BE2C (cell line): ENCODE data around the gene NEMF.
"Not testable (repeated sequence)": the region's sequence is repeated elsewhere in the genome, so short reads cannot be mapped to it uniquely, and the experiment has no call there.

Source experiments
- DNase-seq: peaks from one replicate; pipeline ENCODE4 v3.0.0-alpha.2; 2020
- H3K27me3 ChIP-seq: fragments of 250-450 bp; sonication (Bioruptor Pico); 2 replicates; pipeline ENCODE4 v1.5.1; 2020; ENCODE audit warnings: mild to moderate bottlenecking
- H3K36me3 ChIP-seq: fragments of 250-450 bp; sonication (Bioruptor Pico); 2 replicates; pipeline ENCODE4 v1.5.1; 2020; ENCODE audit warnings: mild to moderate bottlenecking
- H3K4me1 ChIP-seq: fragments of 250-450 bp; sonication (Bioruptor Pico); 2 replicates; pipeline ENCODE4 v1.5.1; 2020
- H3K4me3 ChIP-seq: 2 replicates; pipeline ENCODE4 v1.5.1; 2011; ENCODE audit warnings: low read depth, low read length
- H3K9me3 ChIP-seq: fragments of 250-450 bp; sonication (Bioruptor Pico); 2 replicates; pipeline ENCODE4 v1.5.1; 2020
- TF ChIP-seq, protein P1 (sequence below): IDR thresholded peaks from 2 replicates; pipeline ENCODE4 v1.5.1; 2012; ENCODE audit warnings: mild to moderate bottlenecking, low read depth, low read length

The NEMF gene

DNA sequence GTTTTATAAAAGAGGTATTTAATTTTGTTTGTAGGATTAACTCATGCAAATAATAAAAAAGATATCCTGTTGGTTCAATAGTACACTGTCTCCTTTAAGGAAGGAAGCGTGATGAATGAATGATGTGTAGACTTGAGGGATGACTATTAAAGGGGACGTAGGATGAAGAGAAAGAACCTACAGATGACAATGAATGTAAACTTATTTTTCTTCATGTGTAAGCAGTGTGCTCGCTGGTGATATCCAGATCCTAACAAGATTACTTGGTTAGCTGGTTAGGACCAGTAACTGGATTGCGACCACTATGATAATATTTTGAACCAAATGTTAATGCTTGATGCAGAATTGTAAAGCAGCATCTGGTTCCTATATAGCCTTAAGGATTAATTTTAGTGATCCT, 42.9 kb upstream of the NEMF start:
- Histone ChIP-seq H3K4me3 (peak overlapping the region; percentile 88), H3K27me3 (no peaks in the 10 kb centered on the region), H3K36me3 (peaks cover 14% of the 10 kb centered on the region), H3K4me1 (peaks cover 4% of the 10 kb centered on the region; the same call in 1 of the 2 replicates), H3K9me3 (no peaks in the 10 kb centered on the region)
- no peak for DNase-seq
- TF ChIP-seq, protein P1, sequence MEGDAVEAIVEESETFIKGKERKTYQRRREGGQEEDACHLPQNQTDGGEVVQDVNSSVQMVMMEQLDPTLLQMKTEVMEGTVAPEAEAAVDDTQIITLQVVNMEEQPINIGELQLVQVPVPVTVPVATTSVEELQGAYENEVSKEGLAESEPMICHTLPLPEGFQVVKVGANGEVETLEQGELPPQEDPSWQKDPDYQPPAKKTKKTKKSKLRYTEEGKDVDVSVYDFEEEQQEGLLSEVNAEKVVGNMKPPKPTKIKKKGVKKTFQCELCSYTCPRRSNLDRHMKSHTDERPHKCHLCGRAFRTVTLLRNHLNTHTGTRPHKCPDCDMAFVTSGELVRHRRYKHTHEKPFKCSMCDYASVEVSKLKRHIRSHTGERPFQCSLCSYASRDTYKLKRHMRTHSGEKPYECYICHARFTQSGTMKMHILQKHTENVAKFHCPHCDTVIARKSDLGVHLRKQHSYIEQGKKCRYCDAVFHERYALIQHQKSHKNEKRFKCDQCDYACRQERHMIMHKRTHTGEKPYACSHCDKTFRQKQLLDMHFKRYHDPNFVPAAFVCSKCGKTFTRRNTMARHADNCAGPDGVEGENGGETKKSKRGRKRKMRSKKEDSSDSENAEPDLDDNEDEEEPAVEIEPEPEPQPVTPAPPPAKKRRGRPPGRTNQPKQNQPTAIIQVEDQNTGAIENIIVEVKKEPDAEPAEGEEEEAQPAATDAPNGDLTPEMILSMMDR, result no peak

DNA sequence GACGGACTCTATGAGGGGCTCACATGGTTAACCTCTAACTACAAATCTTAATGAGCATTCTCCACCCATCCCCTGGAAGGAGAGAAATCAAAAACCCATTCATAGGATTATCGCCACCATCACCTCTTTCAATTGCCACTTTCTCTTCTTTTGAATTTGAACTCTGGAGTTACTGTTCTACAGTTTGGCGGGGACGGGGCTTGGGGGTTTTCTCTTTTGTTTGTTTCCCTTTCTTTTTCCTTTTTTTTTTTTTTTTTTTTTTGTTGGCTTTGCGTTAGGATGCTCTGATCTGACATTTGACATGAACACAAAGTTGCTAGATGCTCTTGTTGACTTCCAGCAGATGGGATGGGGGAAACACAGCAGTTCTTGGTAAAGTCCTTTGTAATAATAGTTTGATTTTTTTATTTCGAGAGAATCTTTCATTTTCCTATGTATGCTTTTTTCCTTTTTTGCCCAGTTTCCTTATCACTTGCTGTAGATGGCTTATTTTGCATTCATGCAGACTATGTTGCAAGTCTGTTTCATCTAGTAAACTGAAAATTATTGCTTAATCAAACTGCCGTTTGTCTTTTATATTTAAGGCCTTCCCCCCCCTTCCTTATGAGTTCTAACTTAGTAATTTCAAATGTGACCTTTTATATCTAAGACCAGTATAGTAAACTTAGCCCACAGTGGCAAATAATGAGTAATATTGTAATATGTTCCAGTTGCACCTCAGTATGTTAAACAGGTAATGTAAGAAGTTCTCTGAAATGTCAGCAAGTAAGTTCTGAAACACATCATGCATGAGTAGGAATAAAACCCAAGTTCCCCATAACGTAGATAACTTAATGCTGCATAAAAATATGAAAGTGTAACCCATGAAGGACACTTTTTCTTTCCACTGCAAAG, 41.9 kb upstream of the NEMF start:
- not testable (repeated sequence) for DNase-seq, H3K9me3 ChIP-seq, H3K27me3 ChIP-seq, H3K4me1 ChIP-seq
- peaks cover 14% of the 10 kb centered on the region for H3K36me3 ChIP-seq
- peak overlapping the region; percentile 88 for H3K4me3 ChIP-seq

DNA sequence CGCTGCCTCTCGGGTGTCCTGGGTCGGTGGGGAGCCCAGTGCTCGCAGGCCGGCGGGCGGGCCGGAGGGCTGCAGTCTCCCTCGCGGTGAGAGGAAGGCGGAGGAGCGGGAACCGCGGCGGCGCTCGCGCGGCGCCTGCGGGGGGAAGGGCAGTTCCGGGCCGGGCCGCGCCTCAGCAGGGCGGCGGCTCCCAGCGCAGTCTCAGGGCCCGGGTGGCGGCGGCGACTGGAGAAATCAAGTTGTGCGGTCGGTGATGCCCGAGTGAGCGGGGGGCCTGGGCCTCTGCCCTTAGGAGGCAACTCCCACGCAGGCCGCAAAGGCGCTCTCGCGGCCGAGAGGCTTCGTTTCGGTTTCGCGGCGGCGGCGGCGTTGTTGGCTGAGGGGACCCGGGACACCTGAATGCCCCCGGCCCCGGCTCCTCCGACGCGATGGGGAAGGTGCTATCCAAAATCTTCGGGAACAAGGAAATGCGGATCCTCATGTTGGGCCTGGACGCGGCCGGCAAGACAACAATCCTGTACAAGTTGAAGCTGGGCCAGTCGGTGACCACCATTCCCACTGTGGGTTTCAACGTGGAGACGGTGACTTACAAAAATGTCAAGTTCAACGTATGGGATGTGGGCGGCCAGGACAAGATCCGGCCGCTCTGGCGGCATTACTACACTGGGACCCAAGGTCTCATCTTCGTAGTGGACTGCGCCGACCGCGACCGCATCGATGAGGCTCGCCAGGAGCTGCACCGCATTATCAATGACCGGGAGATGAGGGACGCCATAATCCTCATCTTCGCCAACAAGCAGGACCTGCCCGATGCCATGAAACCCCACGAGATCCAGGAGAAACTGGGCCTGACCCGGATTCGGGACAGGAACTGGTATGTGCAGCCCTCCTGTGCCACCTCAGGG, 41.0 kb upstream of the NEMF start:
- H3K36me3 ChIP-seq, result peaks cover 14% of the 10 kb centered on the region
- TF ChIP-seq, protein P1, result no peak
- peaks cover 4% of the 10 kb centered on the region; the same call in 1 of the 2 replicates for H3K4me1 ChIP-seq
- H3K4me3 ChIP-seq, result peak overlapping the region; percentile 88
- no peaks in the 10 kb centered on the region for H3K27me3 ChIP-seq
- H3K9me3 ChIP-seq, result no peaks in the 10 kb centered on the region
- peak; percentile 18 for DNase-seq

DNA sequence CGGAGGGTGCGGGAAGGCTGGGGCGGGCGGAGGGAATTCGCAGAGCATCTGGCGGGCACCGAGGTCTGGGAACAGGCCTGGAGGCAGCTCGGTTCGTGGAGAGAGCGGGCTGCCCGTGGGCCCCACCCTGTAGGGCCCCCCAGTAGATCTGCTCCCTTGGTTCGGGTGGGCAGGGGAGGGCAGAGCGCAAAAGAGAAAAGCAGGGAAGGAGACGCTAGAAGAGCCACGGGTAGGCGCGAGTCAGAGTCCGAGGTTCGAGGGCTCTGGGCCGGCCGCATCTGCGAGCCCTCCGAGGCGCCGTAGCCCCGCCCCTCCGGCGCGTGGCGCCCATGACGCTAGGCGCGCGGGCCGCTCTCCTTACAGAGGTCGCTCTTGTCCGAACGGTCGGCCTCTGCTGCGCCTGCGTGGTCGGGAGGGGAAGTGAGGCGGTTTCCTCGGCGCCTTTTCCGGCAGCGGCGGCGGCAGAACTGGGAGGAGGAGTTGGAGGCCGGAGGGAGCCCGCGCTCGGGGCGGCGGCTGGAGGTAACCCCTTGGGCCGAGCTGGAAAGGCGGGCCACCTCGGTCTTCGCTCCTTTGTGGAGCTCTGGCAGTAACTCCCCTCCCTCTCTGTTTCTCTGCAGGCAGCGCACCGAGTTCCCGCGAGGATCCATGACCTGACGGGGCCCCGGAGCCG, 40.2 kb upstream of the NEMF start, which contains the start of gene ARF6:
TSS of gene ARF6 (plus strand) at position 447 of the 673 bp plus-strand sequence. CDS start 655 bp downstream, outside the sequence.
- Histone ChIP-seq H3K4me3 (peak within 1 kb of the TSS; percentile 88), H3K36me3 (peaks cover 14% of the 10 kb centered on the region)
- TF ChIP-seq, protein P1, result no peak

DNA sequence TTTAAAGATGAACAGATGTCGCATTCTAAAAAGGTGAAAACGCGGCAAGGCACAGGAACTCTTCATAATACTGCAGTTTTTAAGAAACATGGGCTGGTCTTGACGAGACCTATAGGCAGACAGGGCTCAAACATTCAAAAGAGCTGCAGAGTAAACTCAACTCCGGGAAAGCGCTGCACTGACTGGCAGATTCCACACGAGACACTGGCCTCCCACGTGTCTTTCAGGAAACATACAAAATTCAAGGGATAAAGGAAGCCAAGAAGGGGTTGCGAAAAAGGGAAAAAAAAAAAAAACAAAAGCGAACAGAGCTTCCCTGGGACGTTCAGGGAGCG, 39.7 kb upstream of the NEMF start:
- Histone ChIP-seq H3K36me3 (peaks cover 14% of the 10 kb centered on the region), H3K4me3 (peak overlapping the region; percentile 88), H3K4me1 (peaks cover 4% of the 10 kb centered on the region; the same call in 1 of the 2 replicates), H3K9me3 (no peaks in the 10 kb centered on the region), H3K27me3 (no peaks in the 10 kb centered on the region)
- no peak for DNase-seq
- TF ChIP-seq, protein P1, result no peak

More for the DNA sequence above, 40.2 kb upstream of the NEMF start, which contains the start of gene ARF6:
- no peaks in the 10 kb centered on the region for H3K9me3 ChIP-seq
- H3K4me1 ChIP-seq, result peaks cover 4% of the 10 kb centered on the region; the same call in 1 of the 2 replicates
- H3K27me3 ChIP-seq, result no peaks in the 10 kb centered on the region
- DNase-seq, result peak; percentile 99

DNA sequence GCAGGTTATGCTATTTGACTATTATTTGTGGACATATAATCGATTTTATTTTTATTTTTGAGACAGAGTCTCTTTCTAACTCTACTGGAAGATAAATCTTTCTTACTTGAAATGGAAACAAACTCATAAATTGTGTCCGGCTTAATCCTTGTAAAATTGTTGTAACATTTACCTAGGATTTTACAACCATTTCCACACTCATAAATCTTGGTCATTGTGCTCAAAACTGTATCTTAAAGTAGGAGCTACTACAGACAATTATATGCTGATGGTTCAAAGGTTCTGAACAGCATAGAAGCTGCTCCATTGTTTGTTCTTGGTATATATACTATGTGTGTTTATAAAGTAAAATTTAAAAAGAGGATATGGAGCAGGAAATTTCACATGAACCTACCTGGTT, 35.7 kb upstream of the NEMF start:
- H3K4me3 ChIP-seq, result no peak overlapping the region
- DNase-seq, result no peak
- H3K9me3 ChIP-seq, result no peaks in the 10 kb centered on the region
- peaks cover 4% of the 10 kb centered on the region; the same call in 1 of the 2 replicates for H3K4me1 ChIP-seq
- H3K27me3 ChIP-seq, result no peaks in the 10 kb centered on the region
- H3K36me3 ChIP-seq, result peaks cover 3% of the 10 kb centered on the region
- TF ChIP-seq, protein P1, result no peak
